Neural cell (in vitro differentiated cells): ENCODE data around the gene ARPC4. TPM values are rescaled to one million over a fixed set of nuclear protein-coding genes. Genes with fewer than 3 reads are reported as not detected.

Experiments
- H2AFZ ChIP-seq: fragments of 200-600, 300-800 bp; sonication (generic), shearing (Covaris generic); 2 replicates; pipeline ENCODE4 v1.6.0; 2014; ENCODE audit warnings: low read depth, mild to moderate bottlenecking, antibody characterized with exemption, low read length, moderate library complexity
- H3F3A ChIP-seq: fragments of 200-600 bp; shearing (Covaris generic); 2 replicates; pipeline ENCODE4 v1.6.1; 2016; ENCODE audit warnings: mild to moderate bottlenecking, moderate library complexity, mixed read lengths, antibody characterized with exemption, low read length; ENCODE audit not compliant: insufficient read depth, poor library complexity, severe bottlenecking
- H3K27ac ChIP-seq: fragments of 200-600, 300-800 bp; sonication (generic), shearing (Covaris generic); 2 replicates; pipeline ENCODE4 v1.5.1; 2014; ENCODE audit warnings: mild to moderate bottlenecking, low read length, moderate library complexity
- H3K27me3 ChIP-seq: fragments of 300-800, 200-600 bp; sonication (generic), shearing (Covaris generic); 2 replicates; pipeline ENCODE4 v1.6.0; 2014; ENCODE audit warnings: mild to moderate bottlenecking, low read depth, low read length, moderate library complexity; ENCODE audit not compliant: insufficient read depth
- H3K36me3 ChIP-seq: fragments of 300-800, 200-600 bp; sonication (generic), shearing (Covaris generic); 2 replicates; pipeline ENCODE4 v1.5.1; 2014; ENCODE audit warnings: mild to moderate bottlenecking, antibody characterized with exemption, low read length, moderate library complexity; ENCODE audit not compliant: insufficient read depth
- H3K4me2 ChIP-seq: fragments of 300-800, 200-600 bp; sonication (generic), shearing (Covaris generic); 2 replicates; pipeline ENCODE4 v1.6.0; 2014; ENCODE audit warnings: mild to moderate bottlenecking, low read length
- H3K4me3 ChIP-seq: fragments of 300-800, 200-600 bp; sonication (generic), shearing (Covaris generic); 2 replicates; pipeline ENCODE4 v1.5.1; 2014; ENCODE audit warnings: mild to moderate bottlenecking, low read length, moderate library complexity
- H3K79me2 ChIP-seq: fragments of 200-600 bp; shearing (Covaris generic); replicated peaks from 2 replicates; pipeline ENCODE4 v1.6.0; 2014; ENCODE audit warnings: mild to moderate bottlenecking, low read length, moderate library complexity; ENCODE audit not compliant: insufficient read depth
- H3K9ac ChIP-seq: fragments of 300-800, 200-600 bp; sonication (generic), shearing (Covaris generic); 2 replicates; pipeline ENCODE4 v1.6.1; 2016; ENCODE audit warnings: mild to moderate bottlenecking, low read length, mixed read lengths
- H3K9me2 ChIP-seq: fragments of 200-600 bp; shearing (Covaris generic); 2 replicates; pipeline ENCODE4 v1.6.1; 2016; ENCODE audit warnings: mild to moderate bottlenecking, low read length, mixed read lengths; ENCODE audit not compliant: insufficient read depth
- H3K9me3 ChIP-seq: fragments of 200-600, 300-800 bp; sonication (generic), shearing (Covaris generic); 2 replicates; pipeline ENCODE4 v1.6.1; 2016; ENCODE audit warnings: mild to moderate bottlenecking, mixed run types, low read length, moderate library complexity, mixed read lengths
- H4K20me1 ChIP-seq: fragments of 200-600 bp; shearing (Covaris generic); 2 replicates; pipeline ENCODE4 v1.6.1; 2016; ENCODE audit warnings: mild to moderate bottlenecking, mixed run types; ENCODE audit not compliant: insufficient read depth
- CTCF ChIP-seq: fragments of 450-650 bp; IDR thresholded peaks from 2 replicates; pipeline ENCODE4 v1.5.1; 2014; ENCODE audit warnings: antibody characterized with exemption, mild to moderate bottlenecking, moderate library complexity; ENCODE audit not compliant: poor library complexity, severe bottlenecking
- EP300 ChIP-seq: fragments of 450-650 bp; conservative IDR thresholded peaks from 2 replicates; pipeline ENCODE4 v1.6.1; 2014; ENCODE audit warnings: antibody characterized with exemption, mild to moderate bottlenecking, moderate library complexity; ENCODE audit not compliant: poor library complexity, severe bottlenecking
- EZH2 ChIP-seq: fragments of 200-600, 300-800 bp; shearing (Covaris generic), sonication (generic); IDR thresholded peaks from 2 replicates; pipeline ENCODE4 v1.6.1; 2014; ENCODE audit warnings: antibody characterized with exemption, low read length, borderline replicate concordance, mild to moderate bottlenecking; ENCODE audit not compliant: insufficient read depth, poor library complexity, severe bottlenecking
- MXI1 ChIP-seq: fragments of 450-650 bp; conservative IDR thresholded peaks from 2 replicates; pipeline ENCODE4 v1.6.1; 2014; ENCODE audit warnings: antibody characterized with exemption, mild to moderate bottlenecking; ENCODE audit not compliant: poor library complexity, severe bottlenecking
- POLR2AphosphoS5 ChIP-seq: IDR thresholded peaks from 2 replicates; pipeline ENCODE4 v1.6.1; 2012
- RAD21 ChIP-seq: fragments of 450-650 bp; conservative IDR thresholded peaks from 2 replicates; pipeline ENCODE4 v1.6.1; 2014; ENCODE audit warnings: antibody characterized with exemption, mild to moderate bottlenecking, moderate library complexity
- REST ChIP-seq: IDR thresholded peaks from 2 replicates; pipeline ENCODE4 v1.6.1; 2012; ENCODE audit warnings: borderline replicate concordance
- SMC3 ChIP-seq: fragments of 450-650 bp; conservative IDR thresholded peaks from 2 replicates; pipeline ENCODE4 v1.6.1; 2014; ENCODE audit warnings: antibody characterized with exemption, mild to moderate bottlenecking, moderate library complexity; ENCODE audit not compliant: poor library complexity
- TAF1 ChIP-seq: IDR thresholded peaks from 2 replicates; pipeline ENCODE4 v1.6.1; 2012; ENCODE audit warnings: low read depth
- polyA plus RNA-seq: library from polyadenylated mRNA; depleted of rRNA; stranded (reverse); fragments of >200 nt; gene quantifications from 2 replicates; pipeline ENCODE4 v1.2.3, GENCODE V29; 2014

Gene ARPC4
- polyA plus RNA-seq, 1 donor from 2014 or later, result 179 TPM

GRCh38 chr3:9748031-9748430 is 44.9 kb upstream of the ARPC4 start:
- no peaks in the 10 kb centered on the region for H3K9me3 ChIP-seq
- peaks cover 4% of the 10 kb centered on the region for H3K36me3 ChIP-seq
- H3K9me2 ChIP-seq, result no peaks in the 10 kb centered on the region
- H3K4me2 ChIP-seq, result no peak overlapping the region
- H3K9ac ChIP-seq, result no peak overlapping the region
- H3K79me2 ChIP-seq, result peaks cover 18% of the 10 kb centered on the region
- no peaks in the 10 kb centered on the region for H3K27me3 ChIP-seq
- no peak overlapping the region for H3K4me3 ChIP-seq
- TF ChIP-seq EZH2, result no peak
- no peak overlapping the region for H2AFZ ChIP-seq
- no peaks in the 10 kb centered on the region for H4K20me1 ChIP-seq
- H3F3A ChIP-seq, result peaks cover 4% of the 10 kb centered on the region
- no peak overlapping the region for H3K27ac ChIP-seq

- H3K79me2 ChIP-seq, result peaks cover 18% of the 10 kb centered on the region
- H3K27ac ChIP-seq, result peak overlapping the region; percentile 85
- peak overlapping the region; percentile 80 for H3K9ac ChIP-seq
- TF ChIP-seq TAF1 (no peak), EP300 (no peak), CTCF (no peak), MXI1 (no peak), POLR2AphosphoS5 (no peak), REST (no peak), RAD21 (no peak), EZH2 (no peak), SMC3 (no peak)
- peak overlapping the region; percentile 99 for H3K4me2 ChIP-seq
- peak overlapping the region; percentile 89 for H3K4me3 ChIP-seq
- H3K9me2 ChIP-seq, result no peaks in the 10 kb centered on the region
- H2AFZ ChIP-seq, result peak overlapping the region; percentile 85
- H3F3A ChIP-seq, result peaks cover 4% of the 10 kb centered on the region
- H4K20me1 ChIP-seq, result no peaks in the 10 kb centered on the region
- H3K27me3 ChIP-seq, result no peaks in the 10 kb centered on the region
- H3K36me3 ChIP-seq, result peaks cover 4% of the 10 kb centered on the region
- H3K9me3 ChIP-seq, result no peaks in the 10 kb centered on the region
Observed at GRCh38 chr3:9749296-9749644, 43.6 kb upstream of the ARPC4 start.
